ENCODE measurements around the gene ZC3H18.

ZC3H18 gene

GRCh38 chr16:88537859-88538258 is 32.3 kb upstream of the ZC3H18 start:
- Mint-ChIP-seq H3K4me1 (peaks cover 11% of the 10 kb centered on the region), H3K27me3 (no peaks in the 10 kb centered on the region), H3K27ac (no peak overlapping the region), H3K4me3 (no peak overlapping the region), H3K36me3 (ENCODE audit: low read depth) (no peaks in the 10 kb centered on the region), H3K9me3 (peaks cover 6% of the 10 kb centered on the region)
- ATAC-seq: no peak
- DNase-seq: no peak

- Mint-ChIP-seq H3K27ac (no peak overlapping the region), H3K9me3 (peaks cover 12% of the 10 kb centered on the region), H3K4me1 (peaks cover 11% of the 10 kb centered on the region), H3K36me3 (ENCODE audit: low read depth) (peaks cover 4% of the 10 kb centered on the region), H3K4me3 (no peak overlapping the region), H3K27me3 (no peaks in the 10 kb centered on the region)
- DNase-seq (no peak), ATAC-seq (no peak)
Observed at GRCh38 chr16:88538366-88539060, 31.7 kb upstream of the ZC3H18 start.

GRCh38 chr16:88539261-88539651 is 30.9 kb upstream of the ZC3H18 start:
- Mint-ChIP-seq H3K36me3 (ENCODE audit: low read depth) (peaks cover 7% of the 10 kb centered on the region), H3K9me3 (peaks cover 18% of the 10 kb centered on the region), H3K4me1 (peaks cover 11% of the 10 kb centered on the region), H3K27me3 (no peaks in the 10 kb centered on the region), H3K4me3 (no peak overlapping the region), H3K27ac (no peak overlapping the region)
- DNase-seq (no peak), ATAC-seq (no peak)

GRCh38 chr16:88539652-88540345 is 30.4 kb upstream of the ZC3H18 start:
- no peak overlapping the region for H3K27ac Mint-ChIP-seq
- ATAC-seq: no peak

GRCh38 chr16:88540346-88540977 is 29.7 kb upstream of the ZC3H18 start:
- DNase-seq (no peak), ATAC-seq (no peak)
- H3K9me3 Mint-ChIP-seq: peaks cover 18% of the 10 kb centered on the region
- no peak overlapping the region for H3K4me3 Mint-ChIP-seq
- peaks cover 6% of the 10 kb centered on the region for H3K4me1 Mint-ChIP-seq
- H3K36me3 Mint-ChIP-seq (ENCODE audit: low read depth): peaks cover 7% of the 10 kb centered on the region
- H3K27me3 Mint-ChIP-seq: no peaks in the 10 kb centered on the region
- H3K27ac Mint-ChIP-seq: no peak overlapping the region

More at GRCh38 chr16:88539652-88540345, 30.4 kb upstream of the ZC3H18 start:
- no peak for DNase-seq
- H3K9me3 Mint-ChIP-seq: peaks cover 18% of the 10 kb centered on the region
- H3K4me1 Mint-ChIP-seq: peaks cover 11% of the 10 kb centered on the region
- peaks cover 7% of the 10 kb centered on the region for H3K36me3 Mint-ChIP-seq (ENCODE audit: low read depth)
- no peak overlapping the region for H3K4me3 Mint-ChIP-seq
- no peaks in the 10 kb centered on the region for H3K27me3 Mint-ChIP-seq

GRCh38 chr16:88541831-88542616 is 28.2 kb upstream of the ZC3H18 start:
- ATAC-seq: no peak
- H3K36me3 Mint-ChIP-seq (ENCODE audit: low read depth): peaks cover 7% of the 10 kb centered on the region
- no peaks in the 10 kb centered on the region for H3K4me1 Mint-ChIP-seq
- no peak overlapping the region for H3K4me3 Mint-ChIP-seq
- peaks cover 18% of the 10 kb centered on the region for H3K9me3 Mint-ChIP-seq
- no peak overlapping the region for H3K27ac Mint-ChIP-seq
- DNase-seq: no peak
- H3K27me3 Mint-ChIP-seq: peaks cover 4% of the 10 kb centered on the region

- H3K27ac Mint-ChIP-seq: no peak overlapping the region
- no peak overlapping the region for H3K4me3 Mint-ChIP-seq
- H3K36me3 Mint-ChIP-seq (ENCODE audit: low read depth): peaks cover 7% of the 10 kb centered on the region
- peaks cover 4% of the 10 kb centered on the region for H3K27me3 Mint-ChIP-seq
- ATAC-seq (no peak), DNase-seq (no peak)
- H3K9me3 Mint-ChIP-seq: peaks cover 18% of the 10 kb centered on the region
- H3K4me1 Mint-ChIP-seq: no peaks in the 10 kb centered on the region
Observed at GRCh38 chr16:88543230-88543813, 26.9 kb upstream of the ZC3H18 start.

GRCh38 chr16:88545781-88546180 is 24.4 kb upstream of the ZC3H18 start:
- peaks cover 7% of the 10 kb centered on the region for H3K36me3 Mint-ChIP-seq (ENCODE audit: low read depth)
- ATAC-seq: no peak
- H3K4me1 Mint-ChIP-seq: peaks cover 14% of the 10 kb centered on the region
- H3K9me3 Mint-ChIP-seq: peaks cover 18% of the 10 kb centered on the region
- no peak overlapping the region for H3K4me3 Mint-ChIP-seq
- H3K27me3 Mint-ChIP-seq: peaks cover 4% of the 10 kb centered on the region
- no peak overlapping the region for H3K27ac Mint-ChIP-seq
- no peak for DNase-seq

- Mint-ChIP-seq H3K36me3 (ENCODE audit: low read depth) (peaks cover 4% of the 10 kb centered on the region), H3K27me3 (peaks cover 4% of the 10 kb centered on the region), H3K4me1 (peaks cover 16% of the 10 kb centered on the region), H3K9me3 (peaks cover 8% of the 10 kb centered on the region), H3K27ac (no peak overlapping the region), H3K4me3 (no peak overlapping the region)
- DNase-seq: no peak
- ATAC-seq: no peak
Observed at GRCh38 chr16:88548131-88548874, 21.9 kb upstream of the ZC3H18 start.

GRCh38 chr16:88548985-88549384 is 21.2 kb upstream of the ZC3H18 start:
- H3K27me3 Mint-ChIP-seq: peaks cover 4% of the 10 kb centered on the region
- H3K36me3 Mint-ChIP-seq (ENCODE audit: low read depth): no peaks in the 10 kb centered on the region
- no peak for ATAC-seq
- DNase-seq: no peak
- no peak overlapping the region for H3K4me3 Mint-ChIP-seq
- H3K4me1 Mint-ChIP-seq: peaks cover 16% of the 10 kb centered on the region
- peaks cover 1% of the 10 kb centered on the region for H3K9me3 Mint-ChIP-seq
- no peak overlapping the region for H3K27ac Mint-ChIP-seq

- Mint-ChIP-seq H3K27me3 (peaks cover 4% of the 10 kb centered on the region), H3K4me3 (peak overlapping the region; percentile 40), H3K36me3 (ENCODE audit: low read depth) (no peaks in the 10 kb centered on the region), H3K27ac (peak overlapping the region; percentile 22), H3K9me3 (no peaks in the 10 kb centered on the region), H3K4me1 (peaks cover 16% of the 10 kb centered on the region)
- DNase-seq (no peak), ATAC-seq (peak; percentile 9)
Observed at GRCh38 chr16:88549671-88550245, 20.4 kb upstream of the ZC3H18 start.

- DNase-seq: no peak
- H3K4me1 Mint-ChIP-seq: peaks cover 16% of the 10 kb centered on the region
- peak overlapping the region; percentile 40 for H3K4me3 Mint-ChIP-seq
- ATAC-seq: peak; percentile 34
- peaks cover 4% of the 10 kb centered on the region for H3K27me3 Mint-ChIP-seq
- peak overlapping the region; percentile 22 for H3K27ac Mint-ChIP-seq
- H3K9me3 Mint-ChIP-seq: no peaks in the 10 kb centered on the region
- H3K36me3 Mint-ChIP-seq (ENCODE audit: low read depth): no peaks in the 10 kb centered on the region
Observed at GRCh38 chr16:88550246-88550661, 19.9 kb upstream of the ZC3H18 start.

GRCh38 chr16:88552166-88552565 is 18.0 kb upstream of the ZC3H18 start:
- Mint-ChIP-seq H3K36me3 (ENCODE audit: low read depth) (no peaks in the 10 kb centered on the region), H3K27ac (no peak overlapping the region), H3K4me3 (no peak overlapping the region), H3K9me3 (no peaks in the 10 kb centered on the region), H3K27me3 (peaks cover 3% of the 10 kb centered on the region), H3K4me1 (peaks cover 16% of the 10 kb centered on the region)
- ATAC-seq: no peak
- no peak for DNase-seq

All from activated naive CD8-positive, alpha-beta T cell treated with anti-CD3 and anti-CD28 coated beads, Interleukin-2, amount 50 U/mL, for 24 hours (primary cell).